ENCODE data around the gene BBOX1.
"Not testable (repeated sequence)": the region's sequence is repeated elsewhere in the genome, so short reads cannot be mapped to it uniquely, and the experiment has no call there.

BBOX1 gene

GRCh38 chr11:27162237-27162636 lies 121.6 kb downstream of the BBOX1 start:
- no peak for FAIRE-seq
- no peak for DNase-seq (ENCODE audit: insufficient read length, low spot score)
- TF ChIP-seq POLR2A (IDR thresholded peaks at IDR 0.05; ENCODE audit: low read depth, low read length) (no peak), TAF1 (IDR thresholded peaks at IDR 0.05; ENCODE audit: low read depth, low read length) (no peak), POLR2AphosphoS5 (IDR thresholded peaks at IDR 0.05; ENCODE audit: low read depth, low read length) (no peak), SPI1 (IDR thresholded peaks at IDR 0.05; ENCODE audit: low read depth, low read length) (no peak), PAX5 (IDR thresholded peaks at IDR 0.05; ENCODE audit: insufficient read depth, low read length, severe bottlenecking) (no peak), POU2F2 (IDR thresholded peaks at IDR 0.05; ENCODE audit: low read depth, low read length) (no peak)

- TF ChIP-seq POU2F2 (IDR thresholded peaks at IDR 0.05; ENCODE audit: low read depth, low read length) (no peak), POLR2AphosphoS5 (IDR thresholded peaks at IDR 0.05; ENCODE audit: low read depth, low read length) (no peak), PAX5 (IDR thresholded peaks at IDR 0.05; ENCODE audit: insufficient read depth, low read length, severe bottlenecking) (no peak), TAF1 (IDR thresholded peaks at IDR 0.05; ENCODE audit: low read depth, low read length) (no peak), POLR2A (IDR thresholded peaks at IDR 0.05; ENCODE audit: low read depth, low read length) (no peak), SPI1 (IDR thresholded peaks at IDR 0.05; ENCODE audit: low read depth, low read length) (no peak)
- DNase-seq (ENCODE audit: insufficient read length, low spot score) (no peak), FAIRE-seq (no peak)
These were observed 125.5 kb downstream of the BBOX1 start for GRCh38 chr11:27166130-27166529.

- no peak for FAIRE-seq
These were observed 130.9 kb downstream of the BBOX1 start for GRCh38 chr11:27171376-27171958.

GRCh38 chr11:27173545-27173944 lies 132.9 kb downstream of the BBOX1 start:
- TF ChIP-seq PAX5 (IDR thresholded peaks at IDR 0.05; ENCODE audit: insufficient read depth, low read length, severe bottlenecking) (no peak), POLR2A (IDR thresholded peaks at IDR 0.05; ENCODE audit: low read depth, low read length) (no peak), POU2F2 (IDR thresholded peaks at IDR 0.05; ENCODE audit: low read depth, low read length) (no peak), TAF1 (IDR thresholded peaks at IDR 0.05; ENCODE audit: low read depth, low read length) (no peak), POLR2AphosphoS5 (IDR thresholded peaks at IDR 0.05; ENCODE audit: low read depth, low read length) (no peak), SPI1 (IDR thresholded peaks at IDR 0.05; ENCODE audit: low read depth, low read length) (no peak)
- DNase-seq (ENCODE audit: insufficient read length, low spot score) (no peak), FAIRE-seq (no peak)

More at GRCh38 chr11:27171376-27171958, 130.9 kb downstream of the BBOX1 start:
- TF ChIP-seq TAF1 (IDR thresholded peaks at IDR 0.05; ENCODE audit: low read depth, low read length) = no peak
- TF ChIP-seq POLR2AphosphoS5 (IDR thresholded peaks at IDR 0.05; ENCODE audit: low read depth, low read length) = no peak
- no peak for TF ChIP-seq POLR2A (IDR thresholded peaks at IDR 0.05; ENCODE audit: low read depth, low read length)
- no peak for TF ChIP-seq SPI1 (IDR thresholded peaks at IDR 0.05; ENCODE audit: low read depth, low read length)
- TF ChIP-seq PAX5 (IDR thresholded peaks at IDR 0.05; ENCODE audit: insufficient read depth, low read length, severe bottlenecking) = no peak
- TF ChIP-seq POU2F2 (IDR thresholded peaks at IDR 0.05; ENCODE audit: low read depth, low read length) = no peak
- no peak for DNase-seq (ENCODE audit: insufficient read length, low spot score)

- FAIRE-seq = no peak
- TF ChIP-seq TAF1 (IDR thresholded peaks at IDR 0.05; ENCODE audit: low read depth, low read length) (no peak), PAX5 (IDR thresholded peaks at IDR 0.05; ENCODE audit: insufficient read depth, low read length, severe bottlenecking) (no peak), POU2F2 (IDR thresholded peaks at IDR 0.05; ENCODE audit: low read depth, low read length) (no peak), SPI1 (IDR thresholded peaks at IDR 0.05; ENCODE audit: low read depth, low read length) (no peak), POLR2A (IDR thresholded peaks at IDR 0.05; ENCODE audit: low read depth, low read length) (no peak), POLR2AphosphoS5 (IDR thresholded peaks at IDR 0.05; ENCODE audit: low read depth, low read length) (no peak)
- DNase-seq (ENCODE audit: insufficient read length, low spot score) = no peak
These were observed 133.4 kb downstream of the BBOX1 start for GRCh38 chr11:27174021-27174420.

- DNase-seq (ENCODE audit: insufficient read length, low spot score) = no peak
- TF ChIP-seq POU2F2 (IDR thresholded peaks at IDR 0.05; ENCODE audit: low read depth, low read length) (no peak), SPI1 (IDR thresholded peaks at IDR 0.05; ENCODE audit: low read depth, low read length) (no peak), POLR2A (IDR thresholded peaks at IDR 0.05; ENCODE audit: low read depth, low read length) (no peak), TAF1 (IDR thresholded peaks at IDR 0.05; ENCODE audit: low read depth, low read length) (no peak), PAX5 (IDR thresholded peaks at IDR 0.05; ENCODE audit: insufficient read depth, low read length, severe bottlenecking) (no peak), POLR2AphosphoS5 (IDR thresholded peaks at IDR 0.05; ENCODE audit: low read depth, low read length) (no peak)
- FAIRE-seq = no peak
These were observed 134.1 kb downstream of the BBOX1 start for GRCh38 chr11:27174672-27175210.

GRCh38 chr11:27175562-27175961 lies 134.9 kb downstream of the BBOX1 start:
- not testable (repeated sequence) for FAIRE-seq; DNase-seq (ENCODE audit: insufficient read length, low spot score)
